Measurements from ENCODE around the gene DMRT2.

Gene DMRT2

DNA sequence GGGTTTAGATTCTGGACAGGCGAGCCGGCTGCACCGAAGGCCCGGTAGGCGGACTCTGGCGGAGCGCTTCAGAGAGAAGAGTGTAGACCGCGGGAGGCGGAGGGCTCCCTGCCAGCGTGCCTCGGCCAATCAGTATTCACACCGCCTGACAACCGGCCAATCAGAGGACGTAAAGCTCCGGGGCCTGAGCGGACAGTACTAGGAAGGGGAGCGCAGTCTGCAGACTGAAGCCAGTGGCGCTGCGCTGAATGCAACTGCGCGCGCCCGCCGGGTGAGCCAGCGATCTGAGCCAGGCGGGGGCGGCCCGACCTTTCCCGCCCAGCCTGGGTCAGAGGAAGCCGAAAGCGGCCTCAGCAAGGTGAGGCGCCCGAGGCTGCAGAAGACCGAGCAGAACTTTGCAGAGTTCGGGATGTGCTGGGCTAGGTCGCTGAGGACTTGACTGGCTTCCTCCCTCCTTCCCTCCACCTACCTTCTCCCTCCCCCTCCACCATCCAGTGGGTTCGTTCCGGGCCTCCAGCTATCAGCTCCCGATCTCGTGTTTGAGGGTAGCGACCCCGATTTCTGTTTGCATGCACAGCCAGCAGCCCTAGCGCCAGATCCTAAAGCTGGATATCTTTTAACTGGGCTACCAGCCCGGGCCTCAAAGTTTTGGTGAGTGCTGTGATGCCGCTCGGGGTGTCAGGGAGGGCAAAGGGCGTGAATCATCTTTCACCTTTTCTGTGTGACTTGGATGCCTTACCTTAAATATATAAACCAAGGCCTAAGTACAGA lies at the start of gene DMRT2:
Gene DMRT2 (plus strand): TSS at position 233 of the 771 bp plus-strand sequence. CDS start 1,257 bp downstream, outside the sequence.
- DNase-seq (ENCODE audit: low read depth): no peak

DNA sequence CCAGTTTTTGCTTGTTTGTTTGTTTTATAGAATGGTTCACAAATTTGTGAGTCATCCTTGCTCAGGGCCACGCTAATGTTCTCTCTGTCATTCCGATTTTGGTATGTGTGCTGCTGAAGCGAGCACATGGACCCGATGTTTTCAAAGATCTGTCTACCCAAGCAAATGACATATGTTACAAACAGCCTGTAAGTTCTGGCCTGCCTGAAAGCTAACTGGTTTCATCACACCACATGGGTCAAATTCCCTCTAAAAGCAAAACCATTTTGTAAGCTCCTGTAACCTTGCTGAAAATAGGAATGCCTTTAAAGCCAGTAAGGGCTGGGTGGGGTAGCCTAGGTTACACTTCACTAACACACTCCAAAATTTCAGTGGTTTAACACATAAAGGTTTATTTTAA lies 48.3 kb upstream of the DMRT2 start:
- DNase-seq (ENCODE audit: low read depth): no peak

DNA sequence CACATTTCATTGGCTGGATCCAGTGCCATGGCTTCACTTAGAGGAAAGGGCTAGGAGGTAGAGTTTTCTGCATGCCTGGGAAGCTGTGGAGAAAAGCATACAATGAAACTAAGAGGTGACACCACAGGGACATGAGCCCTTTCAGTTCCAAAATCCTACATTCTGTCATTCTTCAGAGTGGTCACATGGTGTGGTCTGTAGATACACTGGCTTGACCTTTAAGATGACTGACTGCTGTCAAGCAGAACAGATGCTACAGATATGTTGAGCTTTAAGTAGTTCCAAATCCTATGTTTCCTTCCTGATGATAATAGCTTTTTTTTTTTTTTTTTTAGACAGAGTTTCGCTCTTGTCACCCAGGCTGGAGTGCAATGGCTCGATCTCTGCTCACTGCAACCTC lies 47.5 kb upstream of the DMRT2 start:
- no peak for DNase-seq (ENCODE audit: low read depth)

GRCh38 chr9:1005043-1005667 lies 45.0 kb upstream of the DMRT2 start:
- DNase-seq (ENCODE audit: low read depth): no peak

GRCh38 chr9:1007312-1007711 lies 42.8 kb upstream of the DMRT2 start:
- no peak for DNase-seq (ENCODE audit: low read depth)

DNA sequence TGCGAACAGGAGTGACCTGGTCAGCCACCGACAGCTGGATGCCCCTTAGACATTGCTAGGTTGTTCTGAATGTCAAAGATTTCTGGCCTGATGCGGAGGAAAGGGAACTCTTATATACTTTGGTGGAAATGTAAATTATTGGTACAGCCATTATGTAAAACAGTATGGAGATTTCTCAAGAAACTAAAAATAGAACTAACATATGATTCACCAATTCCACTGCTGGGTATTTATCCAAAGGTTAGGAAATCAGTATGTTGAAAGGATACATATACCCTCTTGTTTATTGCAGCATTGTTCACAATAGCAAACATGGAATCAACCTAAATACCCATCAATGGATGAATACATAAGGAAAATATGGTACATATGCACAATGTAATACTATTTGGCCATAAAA lies 41.9 kb upstream of the DMRT2 start:
- DNase-seq (ENCODE audit: low read depth): no peak

- DNase-seq (ENCODE audit: low read depth): no peak
Measured at GRCh38 chr9:1009101-1009707, 41.0 kb upstream of the DMRT2 start.

DNA sequence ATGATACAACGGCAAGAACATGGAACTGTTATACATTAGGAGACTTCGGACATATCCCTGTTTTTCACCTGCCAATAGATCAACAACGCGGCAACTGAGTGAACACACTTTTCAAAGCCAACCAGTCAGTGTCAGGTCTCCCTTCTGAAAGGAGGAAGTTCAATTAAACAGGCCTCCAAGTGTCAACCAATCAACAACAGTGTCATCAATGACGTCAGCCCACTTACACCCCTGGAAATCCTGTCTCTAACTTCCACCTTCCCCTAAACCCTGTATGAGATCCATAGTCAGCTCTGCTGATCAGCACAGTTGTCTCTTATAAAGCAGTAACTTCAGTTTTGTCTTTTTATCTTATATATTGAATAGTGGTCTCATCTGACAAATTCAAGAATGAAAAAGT lies 37.1 kb upstream of the DMRT2 start:
- DNase-seq (ENCODE audit: low read depth): no peak

DNA sequence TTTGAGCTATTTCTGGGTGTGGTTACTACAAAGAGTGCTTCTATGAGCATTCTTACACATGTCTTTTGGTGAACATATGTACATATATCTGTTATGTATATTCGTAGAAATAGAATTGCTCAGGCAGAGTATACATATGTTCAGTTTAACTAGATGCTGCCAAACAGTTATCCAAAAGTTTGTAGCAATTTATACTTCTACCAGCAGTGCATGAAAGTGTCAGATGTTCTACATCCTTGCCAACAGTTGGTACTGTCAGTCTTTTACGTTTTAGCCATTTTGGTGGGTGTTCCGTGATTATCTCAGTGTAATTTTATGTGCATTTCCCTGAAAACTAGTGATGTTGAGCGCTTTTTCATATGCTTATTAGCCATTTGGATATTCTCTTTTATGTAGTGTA lies 35.9 kb upstream of the DMRT2 start:
- DNase-seq (ENCODE audit: low read depth): no peak

DNA sequence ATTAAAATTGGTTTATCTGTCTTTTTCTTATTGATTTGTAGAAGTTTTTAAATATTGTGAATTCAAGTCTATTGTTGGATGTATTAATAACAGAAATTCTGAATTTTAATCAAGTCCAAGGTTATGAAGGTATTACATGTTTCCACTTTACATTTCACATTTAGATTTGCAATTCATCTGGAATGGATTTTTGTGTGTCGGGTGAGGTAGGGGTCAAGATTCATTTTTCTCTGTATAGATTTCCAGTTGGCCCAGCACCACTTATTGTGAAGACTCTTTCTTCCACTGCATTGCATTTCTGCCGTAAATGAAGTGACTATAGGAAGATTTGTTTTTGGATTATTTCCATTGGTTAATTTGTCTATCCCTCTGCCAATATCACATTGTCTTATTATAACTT lies 35.5 kb upstream of the DMRT2 start:
- DNase-seq (ENCODE audit: low read depth): no peak

- no peak for DNase-seq (ENCODE audit: low read depth)
Measured at GRCh38 chr9:1018121-1018520, 32.0 kb upstream of the DMRT2 start.

GRCh38 chr9:1024112-1024511 lies 26.0 kb upstream of the DMRT2 start:
- DNase-seq (ENCODE audit: low read depth): no peak

- no peak for DNase-seq (ENCODE audit: low read depth)
Measured at GRCh38 chr9:1025131-1025530, 25.0 kb upstream of the DMRT2 start.

DNA sequence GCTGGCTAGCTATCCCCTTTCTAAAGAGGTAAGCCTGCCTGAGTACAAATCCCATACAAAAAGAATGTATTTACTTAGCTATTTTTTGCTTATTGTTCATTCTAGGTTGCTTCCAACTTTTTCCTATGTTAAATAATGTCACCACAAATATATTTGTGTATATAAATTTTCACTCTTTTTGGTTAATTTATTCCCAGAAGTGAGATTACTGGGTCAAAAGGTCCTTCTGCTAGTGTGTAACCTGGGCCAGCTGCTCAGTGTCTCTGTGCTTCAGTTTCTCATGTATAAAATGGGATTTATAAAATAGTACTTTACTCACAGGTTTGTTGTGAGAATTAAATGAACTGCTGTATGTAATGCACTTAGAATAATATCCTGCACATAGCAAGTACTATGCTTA lies 23.9 kb upstream of the DMRT2 start:
- no peak for DNase-seq (ENCODE audit: low read depth)

DNA sequence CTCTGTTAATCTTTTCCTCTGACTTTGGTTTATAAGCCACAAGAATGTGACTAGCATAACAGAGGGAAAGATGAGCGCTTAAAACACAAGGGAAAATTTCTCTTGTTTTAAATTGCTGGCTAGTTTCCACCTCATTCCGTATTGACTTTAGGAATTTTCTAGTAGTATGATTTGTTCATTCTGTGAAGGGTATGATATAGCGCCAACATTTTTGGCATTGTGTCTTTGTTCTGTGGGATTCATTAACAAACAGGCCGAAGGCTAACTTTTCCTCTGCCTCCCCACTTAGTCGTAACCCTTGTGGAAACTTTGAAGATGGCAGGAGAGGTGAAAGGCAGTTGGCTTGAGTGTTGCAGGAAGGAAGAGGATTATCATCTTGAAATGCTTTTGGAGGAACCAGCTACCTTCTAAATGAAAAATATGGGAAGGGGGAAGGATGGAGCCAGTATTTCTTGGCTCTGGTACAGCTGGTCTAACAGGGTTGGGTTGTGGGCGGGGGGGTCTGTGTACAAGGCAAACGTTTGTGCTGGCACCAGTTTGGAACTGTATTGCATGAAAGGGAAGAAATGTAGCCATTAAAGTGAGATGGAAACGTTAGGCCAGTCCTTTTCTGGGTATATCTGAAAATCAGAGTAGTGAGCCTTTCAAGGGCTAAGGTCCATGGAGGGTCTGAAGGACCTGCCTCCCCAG lies 21.5 kb upstream of the DMRT2 start:
- DNase-seq (ENCODE audit: low read depth): no peak

GRCh38 chr9:1031951-1032601 lies 18.1 kb upstream of the DMRT2 start:
- DNase-seq (ENCODE audit: low read depth): no peak

DNA sequence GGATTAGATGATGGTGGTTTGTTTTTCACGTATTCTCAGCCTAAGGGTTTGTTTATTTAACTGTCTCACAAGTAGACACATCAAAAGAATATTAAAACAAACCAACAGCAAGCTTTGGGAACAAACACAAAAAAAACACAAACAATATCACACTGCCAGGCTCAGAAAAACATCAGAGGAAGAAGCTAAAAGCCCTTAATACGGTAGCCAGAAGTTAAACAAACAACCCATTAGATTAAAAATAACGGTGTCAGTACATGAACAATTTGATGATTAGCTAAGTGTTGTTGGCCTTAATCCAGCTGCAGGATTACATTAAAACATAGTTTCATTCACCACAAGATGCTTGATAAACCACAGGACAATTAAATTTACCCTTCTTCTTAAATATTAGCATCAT lies 15.9 kb upstream of the DMRT2 start:
- no peak for DNase-seq (ENCODE audit: low read depth)

DNA sequence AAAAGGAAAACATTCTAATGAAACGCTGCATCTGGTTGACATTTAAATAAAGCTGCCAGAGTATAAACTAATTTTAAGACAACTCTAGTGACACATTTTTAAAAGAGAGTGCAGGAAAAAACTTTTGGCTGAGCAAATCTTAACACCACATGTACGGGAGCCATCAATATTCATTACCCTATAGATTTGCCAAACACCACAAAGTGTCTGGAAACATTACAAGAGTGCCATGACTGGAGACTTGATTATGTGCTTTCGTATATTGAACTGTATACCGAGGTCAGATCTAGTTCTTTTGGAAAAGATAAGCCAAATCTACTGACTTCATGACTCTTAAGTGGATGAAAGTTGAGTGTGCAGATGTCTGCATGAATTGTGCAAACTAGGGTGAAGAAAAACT lies 10.6 kb upstream of the DMRT2 start:
- DNase-seq (ENCODE audit: low read depth): no peak

DNA sequence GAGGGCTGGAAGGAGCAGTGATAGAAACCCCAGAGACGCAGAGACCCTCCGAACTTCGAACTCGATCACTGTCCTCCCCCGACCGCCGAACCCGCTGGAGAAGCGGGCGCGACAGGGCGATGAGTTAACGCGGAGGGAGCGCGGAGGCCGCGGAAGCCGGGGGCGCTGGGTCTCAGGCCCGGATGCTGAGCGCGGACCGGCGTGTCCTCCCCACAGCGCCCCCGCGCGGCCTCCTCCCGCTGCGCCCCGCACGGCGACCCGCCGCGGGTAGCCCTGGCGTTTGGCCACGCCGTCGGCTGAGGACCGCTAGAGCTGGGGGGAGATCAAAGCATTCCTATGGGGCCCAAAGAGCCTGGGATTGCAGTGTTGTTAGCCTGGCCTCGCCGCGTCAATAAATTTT lies 7.7 kb upstream of the DMRT2 start:
- no peak for DNase-seq (ENCODE audit: low read depth)

DNA sequence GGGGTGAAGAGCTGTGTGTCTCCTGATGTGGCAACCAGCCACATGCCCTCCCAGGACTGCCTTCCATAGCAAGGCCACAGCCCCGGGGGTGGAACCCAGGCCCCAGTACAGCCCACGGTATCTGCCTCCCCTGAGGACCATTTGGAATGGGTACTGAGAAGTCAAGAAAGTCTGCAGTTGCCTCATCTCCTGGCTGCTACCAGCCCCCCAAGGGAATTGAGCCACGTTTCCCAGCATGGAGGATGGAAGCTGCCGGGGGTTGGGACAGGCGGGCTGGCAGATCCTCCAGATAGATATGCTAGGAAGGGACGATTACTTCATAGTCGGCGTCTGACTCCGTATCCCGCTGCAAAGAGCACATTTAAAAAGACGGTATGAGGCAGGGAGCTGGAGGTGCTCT lies 5.5 kb upstream of the DMRT2 start:
- DNase-seq (ENCODE audit: low read depth): no peak

DNA sequence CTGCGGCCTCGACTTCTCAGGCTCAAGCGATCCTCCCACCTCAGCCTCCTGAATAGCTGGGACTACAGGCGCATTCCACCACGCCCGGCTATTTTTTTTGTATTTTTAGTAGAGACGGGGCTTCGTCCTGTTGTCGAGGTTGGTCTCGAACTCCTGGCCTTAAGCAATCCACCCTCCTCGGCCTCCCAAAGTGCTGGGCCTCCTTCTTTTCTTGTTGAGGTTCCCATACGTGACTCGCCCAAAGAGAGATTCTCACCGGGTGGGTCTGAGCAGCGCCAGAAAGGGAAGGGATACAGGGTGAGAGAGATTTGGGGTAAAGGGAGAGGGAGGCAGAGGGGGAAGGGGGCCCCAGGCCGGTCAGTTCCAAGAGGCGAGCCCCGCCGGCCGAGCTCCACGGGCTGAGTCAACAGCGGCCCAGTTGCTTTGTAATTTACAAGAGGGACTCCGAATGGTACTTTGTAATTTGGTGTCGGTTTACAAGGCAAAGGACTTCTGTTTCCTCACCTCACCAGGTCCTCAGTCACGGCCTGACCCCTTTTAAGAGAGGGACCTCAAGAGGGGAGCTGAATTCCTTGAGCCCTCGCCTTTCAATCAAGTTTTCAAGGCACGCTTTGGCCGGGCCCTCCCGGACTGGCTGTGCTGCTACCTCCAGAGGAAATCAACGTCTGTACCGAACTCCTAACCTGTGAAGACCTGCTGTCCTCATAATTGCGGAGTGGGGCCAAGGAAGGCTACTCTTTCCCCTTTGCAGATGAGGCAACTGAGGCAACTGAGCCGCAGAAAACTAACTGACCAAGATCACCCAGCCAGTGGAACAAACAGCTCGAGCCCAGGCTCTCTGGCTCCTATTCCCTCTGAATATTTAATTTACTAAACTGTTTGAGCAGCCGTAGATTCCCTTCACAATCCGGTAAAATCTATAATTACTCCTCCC lies 3.3 kb upstream of the DMRT2 start:
- DNase-seq (ENCODE audit: low read depth): no peak

Measured in GM04503 (cell line).